ENCODE results near the gene TMC7.

- no peak for TF ChIP-seq CTCF (IDR thresholded peaks at IDR 0.05)
- TF ChIP-seq POLR2A (IDR thresholded peaks at IDR 0.05) = no peak
- no peak for TF ChIP-seq POLR2AphosphoS5 (IDR thresholded peaks at IDR 0.05)
These were observed 83.2 kb downstream of the TMC7 start for GRCh38 chr16:19066988-19067348.

Data from prostate gland (tissue), 2 donors.